ENCODE results near the gene NINJ2. TPM values are rescaled to one million over a fixed set of nuclear protein-coding genes. Genes with fewer than 3 reads are reported as not detected.

The NINJ2 gene
- total and polyA plus RNA-seq, 4 donors: 5.8 to 28.4 (median 14.3) TPM

DNA sequence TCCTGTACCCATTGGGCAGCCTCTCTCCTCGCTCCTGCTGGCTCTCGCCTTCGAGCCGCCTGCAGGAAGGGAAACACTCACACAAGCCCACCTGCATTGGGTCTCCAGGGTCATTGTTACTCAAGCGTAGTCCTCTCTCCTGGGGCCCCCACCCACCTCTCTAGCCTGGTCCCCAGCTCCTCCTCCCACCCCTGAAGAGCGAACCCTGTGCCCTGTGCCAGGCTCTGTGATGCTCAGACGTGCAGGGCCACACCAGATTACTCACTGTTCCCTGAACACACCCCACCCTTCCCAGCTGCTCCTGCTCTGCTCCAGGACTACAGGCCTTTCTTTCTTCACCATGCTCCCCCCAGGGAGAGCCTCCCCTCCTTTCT lies 88.1 kb downstream of the NINJ2 start:
- TF ChIP-seq, protein P1, sequence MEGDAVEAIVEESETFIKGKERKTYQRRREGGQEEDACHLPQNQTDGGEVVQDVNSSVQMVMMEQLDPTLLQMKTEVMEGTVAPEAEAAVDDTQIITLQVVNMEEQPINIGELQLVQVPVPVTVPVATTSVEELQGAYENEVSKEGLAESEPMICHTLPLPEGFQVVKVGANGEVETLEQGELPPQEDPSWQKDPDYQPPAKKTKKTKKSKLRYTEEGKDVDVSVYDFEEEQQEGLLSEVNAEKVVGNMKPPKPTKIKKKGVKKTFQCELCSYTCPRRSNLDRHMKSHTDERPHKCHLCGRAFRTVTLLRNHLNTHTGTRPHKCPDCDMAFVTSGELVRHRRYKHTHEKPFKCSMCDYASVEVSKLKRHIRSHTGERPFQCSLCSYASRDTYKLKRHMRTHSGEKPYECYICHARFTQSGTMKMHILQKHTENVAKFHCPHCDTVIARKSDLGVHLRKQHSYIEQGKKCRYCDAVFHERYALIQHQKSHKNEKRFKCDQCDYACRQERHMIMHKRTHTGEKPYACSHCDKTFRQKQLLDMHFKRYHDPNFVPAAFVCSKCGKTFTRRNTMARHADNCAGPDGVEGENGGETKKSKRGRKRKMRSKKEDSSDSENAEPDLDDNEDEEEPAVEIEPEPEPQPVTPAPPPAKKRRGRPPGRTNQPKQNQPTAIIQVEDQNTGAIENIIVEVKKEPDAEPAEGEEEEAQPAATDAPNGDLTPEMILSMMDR (IDR thresholded peaks at IDR 0.05; ENCODE audit: control extremely low read depth, extremely low read depth): no peak
- Histone ChIP-seq H3K9me3 (ENCODE audit: control insufficient read depth in 4 of 4, insufficient read depth in 3 of 4, low read length in 3 of 4) (no peaks in the 10 kb centered on the region), H3K4me3 (no peak overlapping the region), H3K27ac (ENCODE audit: low read depth in 1 of 2, low read length in 1 of 2) (peak overlapping the region in 1 of 2 donors; percentile 74), H3K9ac (ENCODE audit: insufficient read depth in 1 of 2, low read length in 2 of 2) (no peak overlapping the region), H3K4me1 (ENCODE audit: control insufficient read depth in 5 of 5, insufficient read depth in 5 of 5, low read length in 5 of 5) (peaks cover 0 to 32% (median 14%) of the 10 kb centered on the region in 5 donors), H3K36me3 (ENCODE audit: control insufficient read depth in 4 of 4, insufficient read depth in 4 of 4, low read length in 4 of 4) (no peaks in the 10 kb centered on the region), H3K27me3 (ENCODE audit: control insufficient read depth in 3 of 3, insufficient read depth in 3 of 3, low read length in 2 of 3) (no peaks in the 10 kb centered on the region)
- DNase-seq (no peak), ATAC-seq (ENCODE audit: insufficient read depth, low FRiP score) (no peak)
- WGBS, 2 donors: 76 to 94% methylated on average over 7 of the region's 7 CpGs

DNA sequence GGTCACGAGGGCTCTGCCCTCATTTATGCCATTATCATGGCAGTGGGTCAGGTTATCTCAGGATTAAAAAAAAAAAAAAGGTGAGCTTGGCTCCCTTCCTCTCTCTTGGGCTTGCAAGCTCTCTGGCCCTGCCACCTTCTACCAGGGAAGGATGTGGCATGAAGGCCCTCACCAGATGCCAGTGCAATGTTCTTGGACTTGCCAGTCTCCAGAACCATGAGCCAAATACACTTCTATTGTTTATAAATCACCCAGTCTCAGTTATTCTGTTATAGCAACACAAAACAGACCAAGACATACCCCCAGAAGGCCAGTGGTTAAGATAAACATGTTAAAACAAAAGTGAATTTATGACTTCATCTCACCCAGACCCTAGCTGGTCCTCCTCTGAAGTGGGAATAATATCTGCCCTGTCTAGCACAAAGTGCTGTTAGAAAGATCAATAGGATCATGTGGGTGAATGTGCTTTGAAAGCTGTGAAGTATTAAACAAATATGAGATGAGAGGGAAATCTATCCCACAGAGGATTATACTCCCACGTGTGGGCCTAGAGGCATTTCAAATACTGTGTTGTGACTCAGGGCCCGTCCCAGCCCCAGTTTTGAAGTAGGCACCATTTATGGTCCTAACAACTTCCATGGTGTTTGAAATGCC lies 88.6 kb downstream of the NINJ2 start:
- H3K9ac ChIP-seq (ENCODE audit: insufficient read depth in 1 of 2, low read length in 2 of 2): no peak overlapping the region
- H3K9me3 ChIP-seq (ENCODE audit: control insufficient read depth in 4 of 4, insufficient read depth in 3 of 4, low read length in 3 of 4): no peaks in the 10 kb centered on the region
- TF ChIP-seq, protein P1 (IDR thresholded peaks at IDR 0.05; ENCODE audit: control extremely low read depth, extremely low read depth): no peak
- no peaks in the 10 kb centered on the region for H3K36me3 ChIP-seq (ENCODE audit: control insufficient read depth in 4 of 4, insufficient read depth in 4 of 4, low read length in 4 of 4)
- 70 to 87% methylated on average over 3 of the region's 3 CpGs for WGBS, 2 donors
- H3K4me3 ChIP-seq: no peak overlapping the region
- no peak for ATAC-seq (ENCODE audit: insufficient read depth, low FRiP score)
- peaks cover 0 to 35% (median 16%) of the 10 kb centered on the region in 5 donors for H3K4me1 ChIP-seq (ENCODE audit: control insufficient read depth in 5 of 5, insufficient read depth in 5 of 5, low read length in 5 of 5)
- no peaks in the 10 kb centered on the region for H3K27me3 ChIP-seq (ENCODE audit: control insufficient read depth in 3 of 3, insufficient read depth in 3 of 3, low read length in 2 of 3)
- H3K27ac ChIP-seq (ENCODE audit: low read depth in 1 of 2, low read length in 1 of 2): peak overlapping the region in 1 of 2 donors; percentile 74
- no peak for DNase-seq

DNA sequence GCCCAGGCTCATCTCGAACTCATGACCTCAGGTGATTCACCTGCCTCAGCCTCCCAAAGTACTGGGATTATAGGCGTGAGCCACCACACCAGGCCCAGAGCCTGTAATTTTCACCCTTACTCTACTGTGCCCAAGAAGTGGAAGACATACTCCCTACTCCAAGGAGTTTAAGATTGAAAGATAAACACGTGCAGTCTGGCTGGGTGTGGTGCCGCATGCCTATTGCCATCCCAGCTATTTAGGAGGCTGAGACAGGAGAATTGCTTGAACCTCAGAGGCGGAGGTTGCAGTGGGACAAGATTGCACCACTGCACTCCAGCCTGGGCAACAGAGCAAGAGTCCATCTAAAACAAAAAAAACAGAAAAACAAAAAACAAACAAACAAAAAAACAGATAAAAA lies 90.0 kb downstream of the NINJ2 start:
- Histone ChIP-seq H3K27me3 (ENCODE audit: control insufficient read depth in 3 of 3, insufficient read depth in 3 of 3, low read length in 2 of 3) (no peaks in the 10 kb centered on the region), H3K9ac (ENCODE audit: insufficient read depth in 1 of 2, low read length in 2 of 2) (no peak overlapping the region), H3K4me1 (ENCODE audit: control insufficient read depth in 5 of 5, insufficient read depth in 5 of 5, low read length in 5 of 5) (peaks cover 0 to 35% (median 11%) of the 10 kb centered on the region in 5 donors), H3K27ac (ENCODE audit: low read depth in 1 of 2, low read length in 1 of 2) (no peak overlapping the region), H3K36me3 (ENCODE audit: control insufficient read depth in 4 of 4, insufficient read depth in 4 of 4, low read length in 4 of 4) (no peaks in the 10 kb centered on the region), H3K4me3 (no peak overlapping the region), H3K9me3 (ENCODE audit: control insufficient read depth in 4 of 4, insufficient read depth in 3 of 4, low read length in 3 of 4) (no peaks in the 10 kb centered on the region)
- DNase-seq (no peak), ATAC-seq (ENCODE audit: insufficient read depth, low FRiP score) (no peak)
- 91% methylated on average over 5 of the region's 5 CpGs for WGBS, 2 donors
- TF ChIP-seq, protein P1 (IDR thresholded peaks at IDR 0.05; ENCODE audit: control extremely low read depth, extremely low read depth): no peak

GRCh38 chr12:572532-572899 lies 90.7 kb downstream of the NINJ2 start:
- Histone ChIP-seq H3K27me3 (ENCODE audit: control insufficient read depth in 3 of 3, insufficient read depth in 3 of 3, low read length in 2 of 3) (no peaks in the 10 kb centered on the region), H3K27ac (ENCODE audit: low read depth in 1 of 2, low read length in 1 of 2) (peak overlapping the region in 1 of 2 donors; percentile 95), H3K36me3 (ENCODE audit: control insufficient read depth in 4 of 4, insufficient read depth in 4 of 4, low read length in 4 of 4) (no peaks in the 10 kb centered on the region), H3K9ac (ENCODE audit: insufficient read depth in 1 of 2, low read length in 2 of 2) (no peak overlapping the region), H3K4me1 (ENCODE audit: control insufficient read depth in 5 of 5, insufficient read depth in 5 of 5, low read length in 5 of 5) (peaks cover 0 to 35% (median 11%) of the 10 kb centered on the region in 5 donors), H3K4me3 (no peak overlapping the region), H3K9me3 (ENCODE audit: control insufficient read depth in 4 of 4, insufficient read depth in 3 of 4, low read length in 3 of 4) (no peaks in the 10 kb centered on the region)
- WGBS, 2 donors: 86 to 90% methylated on average over 3 of the region's 3 CpGs
- ATAC-seq (ENCODE audit: insufficient read depth, low FRiP score) (no peak), DNase-seq (no peak)
- TF ChIP-seq, protein P1 (IDR thresholded peaks at IDR 0.05; ENCODE audit: control extremely low read depth, extremely low read depth): no peak

Data from lung (tissue), 12 donors.